ENCODE data around the gene BMPER.

GRCh38 chr7:34104115-34104514 lies 198.8 kb downstream of the BMPER start:
- TF ChIP-seq CTCF (IDR thresholded peaks at IDR 0.05) (no peak), POLR2AphosphoS5 (IDR thresholded peaks at IDR 0.05) (no peak), POLR2A (IDR thresholded peaks at IDR 0.05; ENCODE audit: low read depth) (no peak), EP300 (IDR thresholded peaks at IDR 0.05) (no peak)

All from esophagus muscularis mucosa (tissue), 4 donors.